HG02571 (cell line): ENCODE data around the gene KIRREL2.

Experiments used
- ATAC-seq: cut with Tn5 transposase; IDR thresholded peaks from one replicate; pipeline ENCODE4 v1.9.1; 2021; ENCODE audit warnings: mild to moderate bottlenecking, moderate library complexity; ENCODE audit not compliant: unreplicated experiment

KIRREL2 gene

DNA sequence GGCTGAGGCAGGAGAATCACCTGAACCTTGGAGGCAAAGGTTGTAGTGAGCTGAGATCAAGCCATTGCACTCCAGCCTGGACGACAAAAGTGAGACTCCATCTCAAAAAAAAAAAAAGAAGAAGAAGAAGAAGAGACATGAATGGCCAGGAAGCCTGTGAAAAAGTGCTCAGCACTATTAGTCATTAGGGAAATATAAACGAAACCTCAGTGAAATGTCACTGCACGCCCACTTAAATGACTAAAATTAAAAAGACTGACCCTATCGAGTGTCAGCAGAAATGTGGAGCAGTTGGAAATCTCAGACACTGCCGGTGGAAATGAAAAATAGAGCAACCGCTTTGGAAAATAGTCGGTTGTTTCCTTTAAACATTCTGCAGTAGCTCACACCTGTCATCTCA lies 56.9 kb downstream of the KIRREL2 start:
- no peak for ATAC-seq

- no peak for ATAC-seq
Measured at GRCh38 chr19:35915443-35915842, 58.7 kb downstream of the KIRREL2 start.
